ENCODE results near the gene OR8D1.

DNA sequence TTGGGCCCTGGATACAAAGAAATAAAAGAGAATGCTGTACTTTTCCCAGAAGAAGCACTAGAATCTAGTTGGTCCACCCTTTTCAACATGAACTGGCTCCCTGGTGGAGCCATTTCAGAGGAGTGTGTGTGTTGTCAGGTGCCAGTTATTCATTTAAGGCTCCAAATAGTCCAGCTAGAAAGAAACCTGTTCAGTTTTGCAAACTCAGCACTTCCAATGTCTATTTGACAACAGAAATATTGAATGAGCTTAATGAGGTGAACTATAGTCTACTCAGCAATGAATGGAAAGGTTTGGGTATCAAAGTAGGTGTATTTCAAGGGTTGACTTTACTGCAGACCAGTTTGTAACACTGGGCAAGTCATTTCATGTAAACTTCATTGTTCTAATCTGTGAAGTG is 2.1 kb downstream of the OR8D1 start:
- TF ChIP-seq, protein P1, sequence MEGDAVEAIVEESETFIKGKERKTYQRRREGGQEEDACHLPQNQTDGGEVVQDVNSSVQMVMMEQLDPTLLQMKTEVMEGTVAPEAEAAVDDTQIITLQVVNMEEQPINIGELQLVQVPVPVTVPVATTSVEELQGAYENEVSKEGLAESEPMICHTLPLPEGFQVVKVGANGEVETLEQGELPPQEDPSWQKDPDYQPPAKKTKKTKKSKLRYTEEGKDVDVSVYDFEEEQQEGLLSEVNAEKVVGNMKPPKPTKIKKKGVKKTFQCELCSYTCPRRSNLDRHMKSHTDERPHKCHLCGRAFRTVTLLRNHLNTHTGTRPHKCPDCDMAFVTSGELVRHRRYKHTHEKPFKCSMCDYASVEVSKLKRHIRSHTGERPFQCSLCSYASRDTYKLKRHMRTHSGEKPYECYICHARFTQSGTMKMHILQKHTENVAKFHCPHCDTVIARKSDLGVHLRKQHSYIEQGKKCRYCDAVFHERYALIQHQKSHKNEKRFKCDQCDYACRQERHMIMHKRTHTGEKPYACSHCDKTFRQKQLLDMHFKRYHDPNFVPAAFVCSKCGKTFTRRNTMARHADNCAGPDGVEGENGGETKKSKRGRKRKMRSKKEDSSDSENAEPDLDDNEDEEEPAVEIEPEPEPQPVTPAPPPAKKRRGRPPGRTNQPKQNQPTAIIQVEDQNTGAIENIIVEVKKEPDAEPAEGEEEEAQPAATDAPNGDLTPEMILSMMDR (IDR thresholded peaks at IDR 0.05; ENCODE audit: poor library complexity, severe bottlenecking), result no peak
- TF ChIP-seq POLR2AphosphoS5 (IDR thresholded peaks at IDR 0.05) (no peak), MXI1 (conservative IDR thresholded peaks at IDR 0.05; ENCODE audit: poor library complexity, severe bottlenecking) (no peak), EZH2 (IDR thresholded peaks at IDR 0.05; ENCODE audit: borderline replicate concordance, insufficient read depth, low read length, poor library complexity, severe bottlenecking) (no peak)
- TF ChIP-seq, protein P2, sequence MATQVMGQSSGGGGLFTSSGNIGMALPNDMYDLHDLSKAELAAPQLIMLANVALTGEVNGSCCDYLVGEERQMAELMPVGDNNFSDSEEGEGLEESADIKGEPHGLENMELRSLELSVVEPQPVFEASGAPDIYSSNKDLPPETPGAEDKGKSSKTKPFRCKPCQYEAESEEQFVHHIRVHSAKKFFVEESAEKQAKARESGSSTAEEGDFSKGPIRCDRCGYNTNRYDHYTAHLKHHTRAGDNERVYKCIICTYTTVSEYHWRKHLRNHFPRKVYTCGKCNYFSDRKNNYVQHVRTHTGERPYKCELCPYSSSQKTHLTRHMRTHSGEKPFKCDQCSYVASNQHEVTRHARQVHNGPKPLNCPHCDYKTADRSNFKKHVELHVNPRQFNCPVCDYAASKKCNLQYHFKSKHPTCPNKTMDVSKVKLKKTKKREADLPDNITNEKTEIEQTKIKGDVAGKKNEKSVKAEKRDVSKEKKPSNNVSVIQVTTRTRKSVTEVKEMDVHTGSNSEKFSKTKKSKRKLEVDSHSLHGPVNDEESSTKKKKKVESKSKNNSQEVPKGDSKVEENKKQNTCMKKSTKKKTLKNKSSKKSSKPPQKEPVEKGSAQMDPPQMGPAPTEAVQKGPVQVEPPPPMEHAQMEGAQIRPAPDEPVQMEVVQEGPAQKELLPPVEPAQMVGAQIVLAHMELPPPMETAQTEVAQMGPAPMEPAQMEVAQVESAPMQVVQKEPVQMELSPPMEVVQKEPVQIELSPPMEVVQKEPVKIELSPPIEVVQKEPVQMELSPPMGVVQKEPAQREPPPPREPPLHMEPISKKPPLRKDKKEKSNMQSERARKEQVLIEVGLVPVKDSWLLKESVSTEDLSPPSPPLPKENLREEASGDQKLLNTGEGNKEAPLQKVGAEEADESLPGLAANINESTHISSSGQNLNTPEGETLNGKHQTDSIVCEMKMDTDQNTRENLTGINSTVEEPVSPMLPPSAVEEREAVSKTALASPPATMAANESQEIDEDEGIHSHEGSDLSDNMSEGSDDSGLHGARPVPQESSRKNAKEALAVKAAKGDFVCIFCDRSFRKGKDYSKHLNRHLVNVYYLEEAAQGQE (IDR thresholded peaks at IDR 0.05; ENCODE audit: borderline replicate concordance), result no peak
